Measurements from ENCODE around the gene RIMS3.
"Not testable (repeated sequence)": the region's sequence is repeated elsewhere in the genome, so short reads cannot be mapped to it uniquely, and the experiment has no call there.

Gene RIMS3

GRCh38 chr1:40665335-40666171, at the start of gene RIMS3:
Gene RIMS3 (minus strand): TSS chr1:40665682. CDS start chr1:40641925, 23,757 bp downstream.
- peak in 49 of 51 donors; percentile 15 to 86 (median 63) for DNase-seq

GRCh38 chr1:40712997-40713396, 47.5 kb upstream of the RIMS3 start:
- DNase-seq = no peak

DNA sequence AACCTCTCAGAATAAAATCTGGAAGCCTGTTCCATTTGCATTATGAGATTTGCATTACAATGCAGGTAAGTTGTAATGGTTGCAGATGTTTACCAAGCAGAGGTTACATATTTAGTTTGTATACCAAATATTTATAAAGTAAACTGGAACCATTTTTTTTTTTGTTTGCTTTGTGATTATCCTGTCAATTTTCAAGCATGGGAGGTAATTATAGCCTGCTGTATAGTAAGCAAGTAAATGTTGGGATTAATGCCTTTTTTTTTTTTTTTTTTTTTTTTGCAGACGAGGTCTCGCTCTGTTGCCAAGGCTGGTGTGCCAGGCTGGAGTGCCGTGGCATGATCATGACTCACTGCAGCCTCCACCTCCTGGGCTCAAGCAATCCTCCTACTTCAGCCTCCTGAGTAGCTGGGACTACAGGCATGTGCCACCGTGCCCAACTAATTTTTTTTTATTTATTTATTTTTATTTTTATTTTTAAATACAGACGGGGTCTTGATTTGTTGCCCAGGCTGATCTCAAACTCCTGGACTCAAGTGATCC, 47.0 kb upstream of the RIMS3 start:
- DNase-seq = no peak

DNA sequence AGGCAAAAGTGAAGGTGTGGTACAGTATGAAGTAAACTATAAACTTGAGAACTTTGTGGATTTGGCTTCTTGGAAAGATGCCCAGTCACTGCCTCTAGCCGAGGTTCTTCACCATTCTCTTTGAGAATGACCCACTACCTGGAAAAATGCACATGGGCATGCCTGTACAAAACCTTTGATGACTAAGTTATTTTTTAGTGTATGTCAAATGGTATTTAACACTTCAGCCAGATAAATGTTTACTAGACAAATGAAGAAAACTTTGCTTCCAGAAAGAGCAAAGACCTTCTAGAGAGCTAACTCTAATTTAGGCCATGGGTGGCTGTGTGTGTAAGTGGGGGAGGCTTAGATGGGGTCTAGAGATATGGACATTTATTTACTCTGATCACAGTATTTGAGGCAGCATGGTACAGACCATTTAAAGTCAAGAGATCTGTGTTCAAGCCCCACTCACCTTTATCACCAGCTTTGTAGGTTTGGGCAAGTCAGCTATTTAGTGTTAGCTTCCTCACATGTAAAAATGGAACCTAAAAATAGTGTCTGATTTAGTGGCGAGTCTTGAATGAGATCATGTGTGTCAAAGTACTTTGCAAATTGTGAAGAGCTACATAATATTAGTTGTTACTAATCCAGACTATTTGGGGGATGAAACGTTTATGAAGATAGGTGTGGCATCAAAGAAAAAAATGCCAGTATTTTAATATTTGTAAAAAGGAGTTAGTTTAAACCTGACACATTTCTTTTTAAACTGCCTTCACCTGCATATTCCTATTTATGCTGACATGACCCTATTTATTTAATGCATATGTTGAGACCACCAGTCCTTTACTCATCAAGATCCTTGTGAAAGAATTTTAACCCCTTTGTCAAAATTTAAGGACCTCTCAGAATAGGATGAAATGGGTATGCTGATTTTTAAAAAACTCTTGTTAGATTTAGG, 46.3 kb upstream of the RIMS3 start:
- DNase-seq = peak in 1 of 51 donors; percentile 2

- peak in 10 of 51 donors; percentile 2 to 34 (median 8) for DNase-seq
Measured at GRCh38 chr1:40710581-40711315, 45.3 kb upstream of the RIMS3 start.

DNA sequence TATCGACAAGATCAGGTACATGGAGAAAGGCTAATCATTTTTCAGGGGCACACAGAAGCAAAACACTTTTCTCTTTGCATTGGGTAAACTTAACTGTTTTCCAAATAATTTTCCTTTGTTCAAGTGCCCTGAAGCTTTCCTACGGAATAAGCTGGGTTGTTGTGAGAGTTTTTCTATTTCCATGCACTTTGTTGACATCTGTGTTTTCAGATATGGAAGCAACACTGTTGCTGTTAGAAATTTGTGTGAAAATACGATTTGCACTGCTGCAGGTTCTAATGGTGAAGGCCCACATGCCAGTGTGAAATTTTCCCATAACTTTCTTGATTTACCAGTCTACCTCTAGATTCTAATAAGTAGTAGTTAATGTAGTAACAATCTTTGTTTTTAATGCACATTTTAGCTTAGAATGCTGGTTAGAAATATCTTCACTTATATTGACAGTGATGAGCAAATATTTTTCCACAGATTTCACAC, 44.4 kb upstream of the RIMS3 start:
- peak in 1 of 51 donors; percentile 15 for DNase-seq

GRCh38 chr1:40709100-40709801, 43.8 kb upstream of the RIMS3 start:
- DNase-seq = peak in 50 of 51 donors; percentile 4 to 92 (median 68)

DNA sequence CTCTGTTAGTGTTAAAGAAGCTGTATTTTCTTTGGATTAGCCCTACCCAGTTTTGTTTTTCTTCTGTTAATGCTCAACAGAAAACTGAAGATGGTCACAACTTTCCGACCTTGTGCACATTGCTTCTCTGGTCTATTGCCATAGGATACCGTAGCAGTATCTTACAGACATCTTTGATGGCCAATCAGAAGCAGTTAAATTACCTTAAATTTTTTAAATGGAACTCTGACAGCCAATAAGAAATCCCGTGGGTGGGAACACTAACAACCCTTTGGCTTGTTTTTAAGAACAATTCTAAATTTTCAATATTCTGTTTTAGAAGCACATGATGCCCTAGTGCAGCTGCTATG, 43.2 kb upstream of the RIMS3 start:
- DNase-seq = no peak

- DNase-seq = no peak
Measured at GRCh38 chr1:40706626-40707025, 41.1 kb upstream of the RIMS3 start.

- no peak for DNase-seq
Measured at GRCh38 chr1:40704817-40705733, 39.6 kb upstream of the RIMS3 start.

GRCh38 chr1:40703316-40703715, 37.8 kb upstream of the RIMS3 start:
- DNase-seq = no peak

DNA sequence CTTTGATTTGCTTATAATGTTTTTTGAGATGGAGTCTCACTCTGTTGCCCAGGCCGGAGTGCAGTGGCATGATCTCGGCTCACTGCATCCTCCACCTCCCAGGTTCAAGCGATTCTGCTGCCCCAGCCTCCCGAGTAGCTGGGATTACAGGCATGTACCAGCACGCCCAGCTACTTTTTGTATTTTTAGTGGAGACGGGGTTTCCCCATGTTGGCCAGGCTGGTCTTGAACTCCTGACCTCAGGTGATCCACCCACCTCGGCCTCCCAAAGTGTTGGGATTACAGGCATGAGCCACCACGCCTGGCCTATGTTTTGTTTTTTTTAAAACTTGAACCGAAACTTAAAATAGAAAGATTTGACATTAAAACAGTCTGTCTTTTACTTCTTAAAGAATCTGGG, 37.3 kb upstream of the RIMS3 start:
- DNase-seq = not testable (repeated sequence)

- no peak for DNase-seq
Measured at GRCh38 chr1:40701684-40702083, 36.2 kb upstream of the RIMS3 start.

GRCh38 chr1:40699787-40700186, 34.3 kb upstream of the RIMS3 start:
- no peak for DNase-seq

- no peak for DNase-seq
Measured at GRCh38 chr1:40697436-40697835, 32.0 kb upstream of the RIMS3 start.

- DNase-seq = no peak
Measured at GRCh38 chr1:40696294-40696693, 30.8 kb upstream of the RIMS3 start.

DNA sequence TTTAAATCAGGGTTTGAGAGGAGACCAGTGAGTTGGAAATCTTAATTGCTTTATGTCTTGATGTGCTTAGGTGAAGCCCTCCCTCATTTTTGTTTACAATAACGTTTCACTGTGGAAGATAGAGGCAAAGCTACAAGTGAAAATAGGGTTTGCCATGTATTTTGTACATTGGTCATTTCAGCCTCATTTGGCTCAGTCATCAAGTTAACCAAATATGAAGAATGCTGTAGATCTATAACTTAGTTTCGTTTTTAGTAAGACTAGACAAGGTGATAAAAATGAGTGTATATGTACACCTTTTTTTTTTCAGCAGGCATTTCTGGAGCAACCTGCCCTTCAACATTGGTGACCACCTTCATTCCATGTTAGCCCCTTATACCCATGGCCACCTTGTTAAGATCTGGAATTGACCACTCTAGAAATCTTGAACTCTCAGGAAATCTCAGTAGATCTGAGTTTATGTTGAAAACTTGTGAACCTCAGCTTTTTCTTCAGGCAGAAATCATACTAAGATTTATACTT, 28.9 kb upstream of the RIMS3 start:
- DNase-seq = no peak

DNA sequence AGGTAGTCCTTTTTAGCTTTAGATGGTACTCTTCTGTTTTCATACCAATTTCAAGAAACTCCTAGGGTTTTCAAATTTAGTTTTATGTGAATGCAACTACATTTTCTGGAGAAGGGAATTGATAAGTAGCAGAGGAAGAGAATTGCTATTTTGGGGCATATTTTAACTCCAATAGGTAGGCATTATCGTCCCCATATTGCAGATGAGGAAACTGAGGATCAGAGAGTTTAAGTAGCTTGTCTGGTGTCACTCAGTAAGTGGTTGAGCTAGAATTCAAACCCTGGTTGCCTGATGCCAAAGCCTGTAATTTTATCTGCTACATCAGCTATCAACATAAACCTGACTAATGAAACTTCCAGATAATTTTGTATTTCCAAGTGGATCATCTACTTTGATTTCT, 27.9 kb upstream of the RIMS3 start:
- DNase-seq = no peak

- DNase-seq = peak in 12 of 51 donors; percentile 50 to 77 (median 64)
Measured at GRCh38 chr1:40692429-40692895, 27.0 kb upstream of the RIMS3 start.

Data from hypothalamus (tissue), 51 donors.